Activated T-helper 9 cell treated with anti-CD3 and anti-CD28 coated beads, Interleukin-2, amount 50 U/mL, for 16 hours (primary cell): Measurements from ENCODE around the gene CFAP20.

Experiments used
- DNase-seq: peaks from one replicate; pipeline ENCODE4 v3.0.0-alpha.2; 2020; ENCODE audit warnings: low read depth

CFAP20 gene

GRCh38 chr16:58124601-58124915 is 4.6 kb downstream of the CFAP20 start:
- DNase-seq, result no peak

GRCh38 chr16:58123896-58124600 is 5.1 kb downstream of the CFAP20 start:
- DNase-seq, result no peak

DNA sequence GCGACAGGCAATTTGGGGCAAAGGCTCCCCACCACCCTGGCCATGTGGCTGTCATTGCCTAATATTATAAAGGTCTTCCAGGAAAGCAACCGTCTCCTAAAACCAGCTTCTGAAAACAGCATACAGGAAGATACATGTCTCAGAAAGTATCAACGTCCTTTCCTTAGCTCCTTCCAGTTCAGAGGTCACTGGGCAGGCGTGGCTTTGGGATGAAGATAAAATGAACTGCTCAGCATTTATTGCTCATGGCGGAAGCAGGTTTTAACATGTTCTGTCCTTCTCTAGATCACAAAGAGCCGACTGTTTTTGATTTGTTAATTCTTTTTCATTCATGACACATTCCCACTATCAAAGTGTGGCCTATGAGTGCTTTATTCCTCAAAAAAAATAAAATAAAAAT is 8.0 kb downstream of the CFAP20 start:
- DNase-seq, result no peak

GRCh38 chr16:58120234-58120633 is 8.9 kb downstream of the CFAP20 start:
- DNase-seq, result no peak

- DNase-seq, result no peak
Measured at GRCh38 chr16:58119509-58119845, 9.7 kb downstream of the CFAP20 start.

GRCh38 chr16:58118801-58119508 is 10.2 kb downstream of the CFAP20 start:
- no peak for DNase-seq

- DNase-seq, result no peak
Measured at GRCh38 chr16:58116529-58116928, 12.7 kb downstream of the CFAP20 start.

GRCh38 chr16:58116081-58116480 is 13.1 kb downstream of the CFAP20 start:
- DNase-seq, result no peak

GRCh38 chr16:58114827-58115825 is 14.1 kb downstream of the CFAP20 start:
- DNase-seq, result no peak

DNA sequence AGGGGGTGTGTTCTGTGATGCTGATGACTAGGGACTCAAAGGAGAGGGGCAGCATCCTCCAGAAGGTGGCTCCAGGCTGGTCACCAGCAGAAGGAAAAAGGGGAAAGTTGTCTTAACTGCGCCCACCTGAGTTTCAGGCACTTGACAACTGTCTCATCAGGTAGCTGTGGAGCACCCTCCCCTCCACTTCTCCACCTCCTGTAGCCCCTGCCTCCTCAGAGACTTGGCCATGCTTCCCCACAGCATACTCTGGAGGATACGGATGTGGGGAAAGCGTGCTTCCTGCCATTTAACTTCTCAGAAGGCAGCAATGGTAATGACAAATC is 17.9 kb downstream of the CFAP20 start:
- no peak for DNase-seq

DNA sequence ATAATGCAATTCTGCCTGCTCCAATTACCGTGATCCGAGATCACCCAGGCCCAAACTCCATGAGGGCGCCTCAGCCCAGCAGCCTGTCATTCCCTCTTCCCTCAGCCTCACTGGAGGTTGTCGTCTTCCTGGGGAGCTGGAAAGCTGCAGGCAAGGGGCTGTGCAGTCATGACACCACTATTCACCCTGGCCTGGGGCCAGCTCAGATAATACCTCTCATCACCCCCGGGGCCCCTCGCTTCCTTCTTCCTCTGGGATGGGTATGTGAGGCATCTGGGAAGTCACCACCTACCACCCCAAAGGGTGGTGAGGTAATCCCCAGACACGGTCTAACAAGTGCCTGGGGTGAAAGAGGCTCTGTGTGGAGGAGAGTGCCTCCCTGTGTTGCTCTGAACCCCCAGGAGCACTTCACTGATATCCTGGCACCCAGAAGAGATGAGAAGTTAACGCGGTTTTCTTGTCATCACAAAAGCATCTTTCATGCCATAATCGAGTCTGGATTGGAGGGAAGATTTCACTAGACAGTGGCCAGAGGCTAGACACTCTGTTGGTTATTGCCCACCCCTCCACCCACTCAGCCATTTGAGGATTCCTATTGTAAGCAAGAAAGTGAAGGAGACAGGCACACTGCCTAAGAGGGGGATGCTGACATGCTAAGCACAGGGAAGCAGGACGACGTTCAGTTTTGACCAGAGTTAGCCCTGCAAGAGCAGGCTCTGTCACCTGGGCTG is 18.4 kb downstream of the CFAP20 start:
- no peak for DNase-seq

- DNase-seq, result no peak
Measured at GRCh38 chr16:58109881-58110280, 19.3 kb downstream of the CFAP20 start.

- no peak for DNase-seq
Measured at GRCh38 chr16:58109330-58109729, 19.9 kb downstream of the CFAP20 start.

DNA sequence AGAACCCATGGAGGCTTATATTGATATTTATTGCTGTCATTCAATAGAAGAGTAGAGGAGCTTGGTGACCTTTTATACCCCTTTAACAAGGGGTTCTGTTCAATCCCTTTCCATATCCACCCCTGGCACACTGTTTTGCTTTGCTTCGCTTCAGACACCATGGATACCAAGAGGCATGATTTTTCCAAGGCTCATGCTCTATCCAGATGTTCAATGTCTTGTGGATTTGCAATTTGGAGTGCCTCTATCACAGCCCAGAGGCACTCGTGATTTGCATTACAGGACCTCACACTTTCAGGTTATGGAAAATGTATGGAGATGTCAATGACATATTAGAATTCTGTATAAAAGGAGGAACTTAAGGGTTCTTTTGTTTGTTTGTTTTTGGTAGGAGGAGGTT is 21.5 kb downstream of the CFAP20 start:
- DNase-seq, result no peak

- no peak for DNase-seq
Measured at GRCh38 chr16:58107228-58107627, 22.0 kb downstream of the CFAP20 start.

- no peak for DNase-seq
Measured at GRCh38 chr16:58105631-58106030, 23.6 kb downstream of the CFAP20 start.

GRCh38 chr16:58102665-58103392 is 26.4 kb downstream of the CFAP20 start:
- DNase-seq, result no peak

DNA sequence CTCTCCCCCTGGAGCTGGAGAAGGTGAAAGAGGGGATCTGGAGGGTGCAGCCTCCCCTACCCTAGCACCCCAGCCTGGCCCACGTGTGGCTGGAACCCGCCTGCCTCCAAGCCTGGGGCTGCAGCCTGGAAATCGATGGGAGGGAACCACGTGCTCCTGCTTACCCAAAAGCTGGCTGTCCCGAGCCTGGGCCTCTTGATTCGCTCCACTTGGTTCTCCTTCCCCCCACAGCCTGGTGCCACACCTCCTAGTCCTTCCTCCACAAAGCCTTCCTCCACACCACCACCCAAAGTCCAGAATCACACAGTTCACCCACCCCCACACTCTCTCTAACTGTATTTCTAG is 29.3 kb downstream of the CFAP20 start:
- DNase-seq, result no peak

DNA sequence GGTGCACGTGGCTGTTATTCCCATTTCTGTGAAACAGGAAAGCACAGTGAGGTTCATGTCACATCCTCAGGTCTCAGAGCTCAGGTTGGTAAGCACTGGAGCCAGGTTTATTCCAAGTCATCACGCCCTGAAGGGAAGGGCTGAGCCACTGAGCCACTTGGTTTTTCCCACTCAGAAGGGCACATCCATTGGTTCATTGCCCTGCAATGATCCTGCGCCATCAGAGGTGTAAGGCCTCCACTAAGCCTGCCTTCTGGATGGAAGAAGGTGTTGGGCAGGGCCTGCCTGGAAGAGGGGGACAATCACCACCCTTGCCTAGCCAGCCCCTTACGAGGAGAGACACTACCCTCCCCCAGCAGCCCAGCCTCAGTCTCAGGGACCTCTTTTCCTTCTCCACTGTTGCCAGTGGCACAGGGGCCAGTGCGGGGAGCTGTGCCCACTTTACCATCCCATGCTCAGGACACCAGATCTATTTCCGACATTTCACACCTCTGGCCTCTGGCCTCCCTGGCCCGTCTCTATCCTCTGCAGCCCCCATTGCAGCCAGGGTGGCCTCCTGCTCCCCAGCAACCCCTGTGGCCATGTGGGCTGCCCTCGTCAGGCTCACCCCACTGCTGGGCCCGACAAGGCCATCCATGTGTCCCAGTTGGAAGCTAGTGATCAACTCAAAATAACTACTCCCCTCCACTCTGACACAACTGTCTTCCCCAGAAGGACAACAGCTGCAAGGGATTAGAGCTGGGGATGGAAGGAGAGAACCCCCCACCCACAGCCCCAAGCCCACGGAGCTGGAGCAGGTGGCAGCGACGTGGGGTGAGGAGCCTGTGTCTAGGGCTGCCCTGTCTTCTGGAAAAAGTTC is 29.9 kb downstream of the CFAP20 start:
- no peak for DNase-seq

DNA sequence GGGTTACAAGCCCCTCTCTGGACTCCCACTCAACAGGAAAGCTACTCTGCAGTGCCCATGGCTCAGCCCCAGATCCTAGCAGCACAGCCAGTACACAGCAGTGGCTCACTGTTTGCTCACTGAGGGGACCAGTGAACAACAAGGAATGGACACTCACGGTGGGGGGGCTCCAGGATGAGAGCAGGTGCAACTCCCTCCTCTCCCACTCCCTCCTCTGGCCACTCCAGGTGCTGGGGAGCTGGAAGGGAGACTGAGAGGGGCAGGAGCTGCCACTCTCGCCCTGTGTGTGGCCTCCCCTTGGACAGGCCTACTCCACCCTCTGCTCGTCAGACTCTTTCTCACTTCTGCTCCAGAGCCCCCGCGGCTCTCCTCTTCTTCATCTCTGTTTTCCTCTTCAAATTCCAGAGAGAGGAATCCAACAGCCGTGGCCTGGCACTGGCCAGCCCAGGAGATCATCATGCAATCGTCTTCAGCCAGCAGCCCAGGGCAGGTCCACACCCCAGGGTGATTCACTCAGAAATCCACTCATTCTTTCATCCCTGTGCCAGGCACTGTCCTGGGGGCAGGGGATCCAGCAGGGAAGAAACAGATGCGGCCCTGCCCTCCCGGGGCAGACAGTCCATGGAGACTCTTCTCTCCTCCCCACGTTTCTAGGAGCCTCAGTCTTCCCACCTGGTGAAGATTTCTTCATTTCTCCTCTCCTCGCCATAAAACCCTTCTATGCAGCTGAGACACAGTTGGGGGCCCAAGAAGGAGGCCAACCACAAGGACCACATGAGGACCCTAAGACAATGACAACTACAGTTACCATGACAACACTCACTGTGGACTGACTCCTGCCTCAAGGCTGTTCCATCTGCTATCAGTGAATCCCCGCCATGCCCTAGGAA is 30.7 kb downstream of the CFAP20 start:
- DNase-seq, result no peak
